MCF 10A (cell line): Measurements from ENCODE around the gene SSBP1. TPM values are rescaled to one million over a fixed set of nuclear protein-coding genes. Genes with fewer than 3 reads are reported as not detected.
A peak's percentile ranks its signal among the peaks of the same experiment; 100 is the strongest.

Source experiments
- BruUV-seq: library from RNA; stranded (reverse); fragments of 400-500 nt; replicated peaks from 2 replicates; lab custom pipeline; 2021; lab: Mats Ljungman, UMichigan
- CTCF ChIA-PET: fragments of 300-600 bp; sonication (Branson Sonifier 250); formaldehyde crosslinking; extraction: SDS; loops from one replicate; lab custom pipeline; 2021; ENCODE audit warnings: antibody characterized with exemption, inconsistent platforms; lab: Yijun Ruan, JAX
- POLR2A ChIA-PET: fragments of 300-600, 350-650 bp; sonication (Branson Sonifier 250); formaldehyde crosslinking; extraction: SDS; loops from one replicate; lab custom pipeline; 2020; ENCODE audit warnings: antibody characterized with exemption, inconsistent platforms; lab: Yijun Ruan, JAX
- DNase-seq: peaks from one replicate; pipeline ENCODE4 v3.0.0-alpha.2; 2018; ENCODE audit not compliant: unreplicated experiment
- H3K27ac Mint-ChIP-seq: one replicate; pipeline ENCODE4 v1.8.0; 2022; ENCODE audit warnings: mild to moderate bottlenecking, low read depth, mixed read lengths; ENCODE audit not compliant: unreplicated experiment
- H3K27me3 Mint-ChIP-seq: one replicate; pipeline ENCODE4 v1.8.0; 2022; ENCODE audit warnings: mixed read lengths; ENCODE audit not compliant: insufficient read depth, unreplicated experiment
- H3K36me3 Mint-ChIP-seq: one replicate; pipeline ENCODE4 v1.8.0; 2022; ENCODE audit warnings: mild to moderate bottlenecking, moderate library complexity, mixed read lengths; ENCODE audit not compliant: insufficient read depth, unreplicated experiment
- H3K4me1 Mint-ChIP-seq: one replicate; pipeline ENCODE4 v1.8.0; 2022; ENCODE audit warnings: mixed read lengths; ENCODE audit not compliant: insufficient read depth, unreplicated experiment
- H3K4me3 Mint-ChIP-seq: one replicate; pipeline ENCODE4 v1.8.0; 2022; ENCODE audit warnings: mild to moderate bottlenecking, moderate library complexity, mixed read lengths; ENCODE audit not compliant: unreplicated experiment
- H3K9me3 Mint-ChIP-seq: one replicate; pipeline ENCODE4 v1.8.0; 2022; ENCODE audit warnings: mixed read lengths; ENCODE audit not compliant: unreplicated experiment
- intact Hi-C: fragments of 100-400 bp; cut with micrococcal nuclease; formaldehyde crosslinking; loops from 2 replicates; pipeline ENCODE4 v1.14.1; 2022
- total RNA-seq: library from RNA; stranded (reverse); gene quantifications from 2 replicates; pipeline ENCODE4 v1.2.3, GENCODE V29; 2022
- TF ChIP-seq, protein P1 (sequence below): fragments of 200-600 bp; IDR thresholded peaks from one replicate; pipeline ENCODE4 v1.8.0; 2022; ENCODE audit warnings: antibody characterized with exemption, mild to moderate bottlenecking; ENCODE audit not compliant: unreplicated experiment

SSBP1 gene
- total RNA-seq, 1 experiment from 2014 or later, result 269 TPM

DNA sequence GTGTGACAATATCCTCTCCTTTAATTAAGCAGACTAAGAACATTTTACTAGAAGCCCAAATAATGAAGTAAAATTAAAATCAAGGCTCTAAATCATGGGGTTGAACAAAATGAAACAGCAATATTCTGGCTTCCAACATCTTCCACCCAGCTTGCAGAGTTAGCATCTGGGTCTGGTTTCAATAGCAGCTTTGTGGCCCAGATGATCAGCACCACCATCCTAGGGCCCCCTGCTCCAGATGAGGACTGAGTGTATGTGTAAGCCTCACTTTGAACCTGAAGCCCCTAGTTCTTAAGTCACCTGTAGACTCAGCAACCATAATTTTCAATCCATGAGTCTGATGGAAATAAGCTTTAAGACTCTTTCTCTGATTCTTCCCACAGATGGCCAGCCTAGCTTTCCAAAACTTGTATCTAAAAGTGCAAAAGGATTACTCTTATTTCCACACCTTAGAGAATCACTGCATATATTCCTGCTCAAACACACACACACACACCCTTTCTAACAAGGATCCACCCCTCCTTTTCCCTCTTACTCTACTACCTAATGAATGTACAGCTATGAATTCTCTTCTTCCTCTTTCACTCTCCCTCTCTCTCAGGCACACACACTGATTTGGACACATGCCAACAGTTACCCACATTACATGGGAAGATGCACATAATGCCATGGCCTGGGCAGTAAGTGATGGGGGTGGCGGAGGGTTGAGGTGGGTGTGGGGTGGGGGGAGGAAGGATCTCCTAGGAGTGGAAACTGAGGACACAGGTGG, 39.7 kb upstream of the SSBP1 start:
- H3K9me3 Mint-ChIP-seq, result no peaks in the 10 kb centered on the region
- H3K4me3 Mint-ChIP-seq, result no peak overlapping the region
- ChIA-PET POLR2A (interaction anchor here (1.0 kb wide), 1 partner anchor 40 kb away, joined by 3 read pairs; the partner anchor contains the start of gene SSBP1), CTCF (interaction anchor here (0.6 to 6.0 kb wide), 5 partner anchors 9 to 39 kb away, joined by 3 to 37 read pairs (median 3); partner anchors contain the start of gene SSBP1)
- no peak overlapping the region for H3K27ac Mint-ChIP-seq
- TF ChIP-seq, protein P1, sequence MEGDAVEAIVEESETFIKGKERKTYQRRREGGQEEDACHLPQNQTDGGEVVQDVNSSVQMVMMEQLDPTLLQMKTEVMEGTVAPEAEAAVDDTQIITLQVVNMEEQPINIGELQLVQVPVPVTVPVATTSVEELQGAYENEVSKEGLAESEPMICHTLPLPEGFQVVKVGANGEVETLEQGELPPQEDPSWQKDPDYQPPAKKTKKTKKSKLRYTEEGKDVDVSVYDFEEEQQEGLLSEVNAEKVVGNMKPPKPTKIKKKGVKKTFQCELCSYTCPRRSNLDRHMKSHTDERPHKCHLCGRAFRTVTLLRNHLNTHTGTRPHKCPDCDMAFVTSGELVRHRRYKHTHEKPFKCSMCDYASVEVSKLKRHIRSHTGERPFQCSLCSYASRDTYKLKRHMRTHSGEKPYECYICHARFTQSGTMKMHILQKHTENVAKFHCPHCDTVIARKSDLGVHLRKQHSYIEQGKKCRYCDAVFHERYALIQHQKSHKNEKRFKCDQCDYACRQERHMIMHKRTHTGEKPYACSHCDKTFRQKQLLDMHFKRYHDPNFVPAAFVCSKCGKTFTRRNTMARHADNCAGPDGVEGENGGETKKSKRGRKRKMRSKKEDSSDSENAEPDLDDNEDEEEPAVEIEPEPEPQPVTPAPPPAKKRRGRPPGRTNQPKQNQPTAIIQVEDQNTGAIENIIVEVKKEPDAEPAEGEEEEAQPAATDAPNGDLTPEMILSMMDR, result no peak
- BruUV-seq, result no TSS peak
- intact Hi-C loops, result no loop called here
- peaks cover 35% of the 10 kb centered on the region for H3K4me1 Mint-ChIP-seq
- H3K36me3 Mint-ChIP-seq, result peaks cover 6% of the 10 kb centered on the region
- DNase-seq, result no peak
- H3K27me3 Mint-ChIP-seq, result no peaks in the 10 kb centered on the region

DNA sequence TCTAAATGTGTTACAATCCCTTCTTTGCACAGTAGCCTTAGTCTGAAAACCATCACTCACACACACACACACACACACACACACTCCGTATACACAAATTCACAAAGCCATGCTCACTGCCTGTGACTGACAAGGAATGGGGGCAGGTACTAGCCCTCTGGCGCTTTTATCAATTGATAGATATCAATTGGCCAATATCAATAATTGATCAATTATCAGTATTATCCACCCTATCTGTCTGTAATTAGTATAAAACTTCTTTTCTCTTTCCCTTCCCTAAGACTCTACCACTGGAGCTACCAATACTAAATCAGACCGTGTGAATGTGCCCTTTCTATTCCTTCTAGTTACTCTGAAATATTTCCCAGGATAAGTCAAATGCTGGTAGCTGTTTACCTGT, 38.3 kb upstream of the SSBP1 start:
- BruUV-seq, result no TSS peak
- Mint-ChIP-seq H3K4me3 (peak overlapping the region; percentile 72), H3K9me3 (no peaks in the 10 kb centered on the region), H3K4me1 (peaks cover 35% of the 10 kb centered on the region), H3K27me3 (no peaks in the 10 kb centered on the region), H3K36me3 (no peaks in the 10 kb centered on the region), H3K27ac (no peak overlapping the region)
- intact Hi-C loops, result loop anchor here (5.0 kb wide), 1 partner anchor 37 kb away; the partner anchor contains the start of gene SSBP1
- ChIA-PET CTCF (interaction anchor here (6.0 kb wide), 1 partner anchor 38 kb away, joined by 37 read pairs; the partner anchor contains the start of gene SSBP1), POLR2A (no interaction called here)
- TF ChIP-seq, protein P1, result no peak
- DNase-seq, result no peak

DNA sequence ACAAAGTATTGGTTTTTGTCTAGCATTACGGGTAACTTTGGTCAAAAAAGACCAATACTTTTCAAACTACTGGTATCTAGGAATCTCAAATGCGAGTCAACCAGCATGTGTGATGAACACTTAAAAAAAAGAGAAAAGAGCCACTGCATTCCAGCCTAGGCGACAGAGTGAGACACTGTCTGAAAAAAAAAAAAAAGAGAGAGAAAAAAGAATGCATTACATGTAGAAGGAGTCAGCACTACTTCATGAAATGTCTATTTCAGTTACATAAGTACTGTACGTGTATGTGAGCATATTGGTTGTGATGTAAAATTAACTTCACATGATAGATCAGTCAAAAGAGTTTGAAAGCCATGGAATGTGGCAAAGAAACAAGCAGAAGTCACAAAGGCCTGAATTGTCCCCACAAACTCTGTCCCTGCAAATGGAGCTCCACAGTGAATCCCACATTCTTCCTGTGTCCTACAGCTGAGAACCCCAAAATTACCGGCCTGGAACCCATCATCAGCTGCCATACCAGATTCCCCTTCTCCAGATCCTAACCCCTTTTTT, 37.8 kb upstream of the SSBP1 start:
- no peaks in the 10 kb centered on the region for H3K36me3 Mint-ChIP-seq
- intact Hi-C loops, result loop anchor here (5.0 kb wide), 1 partner anchor 37 kb away; the partner anchor contains the start of gene SSBP1
- POLR2A ChIA-PET, result interaction anchor here (0.6 to 3.1 kb wide), 2 partner anchors 14 to 38 kb away, joined by 3 to 23 read pairs; partner anchors contain the start of gene SSBP1
- no peaks in the 10 kb centered on the region for H3K9me3 Mint-ChIP-seq
- TF ChIP-seq, protein P1, result no peak
- BruUV-seq, result TSS peak; percentile 19
- CTCF ChIA-PET, result interaction anchor here (0.8 to 6.0 kb wide), 3 partner anchors 20 to 686 kb away, joined by 3 to 37 read pairs (median 7); partner anchors contain the start of genes MRPS33 and SSBP1
- H3K4me3 Mint-ChIP-seq, result peak overlapping the region; percentile 72
- H3K27ac Mint-ChIP-seq, result no peak overlapping the region
- peaks cover 35% of the 10 kb centered on the region for H3K4me1 Mint-ChIP-seq
- no peak for DNase-seq
- H3K27me3 Mint-ChIP-seq, result no peaks in the 10 kb centered on the region
